ENCODE data around the gene GASK1A.

GASK1A gene

GRCh38 chr3:43087249-43087776 is 108.2 kb downstream of the GASK1A start:
- no peak for DNase-seq (ENCODE audit: low read depth in 2 of 2)

DNA sequence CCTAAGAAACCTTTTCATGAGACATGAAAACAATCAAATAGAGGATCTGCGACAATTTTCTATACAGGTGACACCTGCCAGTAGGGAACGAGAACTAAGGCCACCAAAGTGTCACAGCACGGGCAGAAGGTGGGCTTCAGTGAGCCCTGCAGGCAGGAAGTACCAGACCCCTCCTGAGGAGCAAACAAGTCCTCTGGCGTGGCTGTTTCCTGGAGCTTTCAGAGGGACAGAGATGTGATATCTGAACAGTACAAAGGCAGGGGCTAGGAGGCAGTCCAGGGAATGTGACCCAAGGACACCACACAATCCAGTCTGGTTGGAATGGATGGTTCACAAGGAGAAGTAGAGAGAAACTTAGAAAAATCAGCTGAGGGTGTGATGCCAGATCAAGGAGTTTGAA is 110.0 kb downstream of the GASK1A start:
- no peak for DNase-seq (ENCODE audit: low read depth in 2 of 2)

GRCh38 chr3:43090238-43090637 is 111.1 kb downstream of the GASK1A start:
- no peak for DNase-seq (ENCODE audit: low read depth in 2 of 2)

DNA sequence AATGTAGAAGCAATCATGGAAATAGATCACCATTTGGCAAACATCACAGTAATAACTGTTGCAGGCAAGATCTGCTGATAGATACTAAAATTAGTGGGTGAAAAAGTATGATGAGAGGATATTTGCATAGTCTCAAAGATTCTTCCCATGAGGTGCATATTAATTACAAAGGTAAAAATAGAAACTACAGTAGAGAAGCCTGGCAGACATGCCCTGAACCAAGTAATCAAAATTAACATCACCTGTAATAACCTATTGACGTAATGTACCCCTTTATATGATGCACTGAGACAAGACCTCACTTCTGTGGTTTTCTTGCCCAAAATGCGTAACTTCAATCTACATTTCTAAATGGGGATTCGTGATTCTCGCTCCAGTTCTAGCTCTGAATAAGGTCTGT is 112.4 kb downstream of the GASK1A start:
- no peak for DNase-seq (ENCODE audit: low read depth in 2 of 2)

DNA sequence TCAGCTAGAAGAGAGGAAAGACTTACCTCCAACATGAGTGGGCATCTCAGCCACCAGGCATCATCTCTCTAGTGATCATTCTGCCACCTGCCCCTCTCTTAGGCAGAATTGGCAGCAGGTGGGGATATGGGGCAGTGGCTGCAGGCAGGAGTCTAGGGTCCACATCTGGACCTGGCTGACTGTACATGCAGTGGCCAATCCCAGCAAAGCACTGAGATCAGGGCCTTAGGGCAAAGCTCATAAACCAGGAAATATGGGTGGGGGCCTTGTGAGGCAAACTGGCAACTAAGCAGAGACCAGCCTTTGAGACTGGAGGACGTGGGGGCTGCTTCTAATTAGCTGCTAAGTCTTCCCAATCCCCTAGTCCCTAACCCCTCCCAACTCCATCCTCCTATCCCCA is 113.9 kb downstream of the GASK1A start:
- DNase-seq (ENCODE audit: low read depth in 2 of 2) = no peak

DNA sequence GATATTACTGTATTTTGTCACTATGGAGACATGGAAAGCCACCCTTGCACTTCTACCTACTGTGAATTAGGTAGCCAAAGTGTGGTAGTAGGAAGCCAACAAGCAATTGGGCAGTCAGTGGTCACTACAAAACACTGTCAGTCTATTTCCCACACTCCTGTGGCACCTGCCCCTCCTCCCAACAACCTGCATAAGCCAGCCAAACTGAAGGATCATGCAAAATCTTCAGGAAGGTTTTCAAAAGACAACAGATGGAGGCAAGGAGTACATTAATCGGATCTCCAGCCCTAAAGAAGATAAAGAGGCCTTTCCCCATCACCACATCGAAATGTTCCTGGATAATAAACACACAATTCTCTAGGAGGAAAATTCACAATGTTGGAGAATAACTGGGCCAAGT is 114.9 kb downstream of the GASK1A start:
- no peak for DNase-seq (ENCODE audit: low read depth in 2 of 2)

GRCh38 chr3:43094381-43094780 is 115.3 kb downstream of the GASK1A start:
- DNase-seq (ENCODE audit: low read depth in 2 of 2) = no peak

DNA sequence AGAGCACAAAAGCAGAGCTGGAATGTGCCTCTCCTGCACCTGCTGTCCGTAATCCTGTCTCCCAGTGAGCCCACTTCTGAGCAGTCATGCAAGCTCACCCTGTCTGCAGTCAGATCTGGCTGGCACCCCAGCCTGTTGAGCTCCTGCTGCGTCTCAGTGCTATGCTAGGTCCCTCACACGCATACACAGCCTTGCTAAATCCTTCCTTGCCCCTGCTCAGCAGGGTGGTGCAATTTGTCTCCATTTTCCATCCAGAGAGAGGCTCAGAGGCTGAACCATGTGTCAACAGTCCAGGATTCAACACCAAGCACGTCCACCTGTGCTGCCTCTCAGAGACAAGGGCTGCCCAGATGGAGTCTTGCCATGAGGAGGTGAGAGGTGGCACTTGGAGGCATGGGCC is 115.7 kb downstream of the GASK1A start:
- DNase-seq (ENCODE audit: low read depth in 2 of 2) = no peak

- DNase-seq (ENCODE audit: low read depth in 2 of 2) = no peak
Observed at GRCh38 chr3:43095370-43095769, 116.3 kb downstream of the GASK1A start.

- no peak for DNase-seq (ENCODE audit: low read depth in 2 of 2)
Observed at GRCh38 chr3:43096761-43097160, 117.7 kb downstream of the GASK1A start.

DNA sequence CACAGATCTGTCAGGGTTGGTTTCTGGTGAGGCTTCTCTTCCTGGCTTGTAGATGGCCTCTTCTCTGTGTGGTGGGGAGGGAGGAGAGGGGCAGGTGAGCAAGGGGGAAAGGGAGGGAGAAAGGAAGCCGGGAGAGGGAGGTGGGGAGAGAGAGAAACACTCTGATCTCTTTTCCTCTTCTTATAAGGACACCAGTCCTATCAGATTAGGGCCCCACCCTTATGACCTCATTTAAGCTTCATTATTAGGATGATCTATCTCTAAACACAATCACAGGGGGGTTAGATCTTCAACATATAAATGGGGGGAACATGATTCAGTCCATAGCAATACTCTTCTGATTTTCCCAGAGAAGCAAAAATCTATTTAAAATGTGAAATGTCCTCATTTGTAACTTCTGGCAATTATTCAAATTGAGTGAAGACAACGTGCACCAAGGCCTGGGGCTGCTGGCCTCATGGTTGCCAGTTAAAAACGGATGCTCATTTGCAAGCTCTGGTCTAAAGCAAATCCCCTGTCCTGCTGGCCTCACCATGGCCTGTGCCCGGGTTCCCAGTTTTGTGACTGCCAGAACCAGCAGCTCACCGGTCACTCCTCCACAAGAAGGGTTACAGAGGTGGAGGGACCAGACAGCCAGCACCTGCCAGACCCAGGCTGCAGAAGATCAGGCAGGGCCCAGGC is 118.4 kb downstream of the GASK1A start:
- no peak for DNase-seq (ENCODE audit: low read depth in 2 of 2)

DNA sequence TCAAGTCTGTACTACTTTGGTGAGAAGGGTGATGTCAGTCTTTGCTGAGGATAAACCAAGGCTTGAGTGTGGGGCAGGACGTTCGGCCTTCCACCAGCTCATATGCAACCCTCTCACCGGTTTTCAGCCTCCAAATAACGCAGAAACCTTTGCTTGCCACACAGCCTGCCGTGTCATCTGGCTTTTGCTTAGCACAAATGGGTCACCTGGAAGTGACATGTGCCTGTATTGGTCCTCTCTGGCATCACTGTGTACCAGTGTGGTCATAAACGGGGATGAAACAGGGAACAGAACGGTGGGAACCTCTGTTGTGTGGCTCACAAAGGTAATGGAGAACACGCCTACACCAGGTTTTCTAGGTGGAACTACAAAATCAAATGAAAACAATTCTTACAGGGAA is 119.7 kb downstream of the GASK1A start:
- no peak for DNase-seq (ENCODE audit: low read depth in 2 of 2)

GRCh38 chr3:43102773-43103480 is 123.8 kb downstream of the GASK1A start:
- DNase-seq (ENCODE audit: low read depth in 2 of 2) = no peak

- no peak for DNase-seq (ENCODE audit: low read depth in 2 of 2)
Observed at GRCh38 chr3:43104039-43104438, 124.9 kb downstream of the GASK1A start.

DNA sequence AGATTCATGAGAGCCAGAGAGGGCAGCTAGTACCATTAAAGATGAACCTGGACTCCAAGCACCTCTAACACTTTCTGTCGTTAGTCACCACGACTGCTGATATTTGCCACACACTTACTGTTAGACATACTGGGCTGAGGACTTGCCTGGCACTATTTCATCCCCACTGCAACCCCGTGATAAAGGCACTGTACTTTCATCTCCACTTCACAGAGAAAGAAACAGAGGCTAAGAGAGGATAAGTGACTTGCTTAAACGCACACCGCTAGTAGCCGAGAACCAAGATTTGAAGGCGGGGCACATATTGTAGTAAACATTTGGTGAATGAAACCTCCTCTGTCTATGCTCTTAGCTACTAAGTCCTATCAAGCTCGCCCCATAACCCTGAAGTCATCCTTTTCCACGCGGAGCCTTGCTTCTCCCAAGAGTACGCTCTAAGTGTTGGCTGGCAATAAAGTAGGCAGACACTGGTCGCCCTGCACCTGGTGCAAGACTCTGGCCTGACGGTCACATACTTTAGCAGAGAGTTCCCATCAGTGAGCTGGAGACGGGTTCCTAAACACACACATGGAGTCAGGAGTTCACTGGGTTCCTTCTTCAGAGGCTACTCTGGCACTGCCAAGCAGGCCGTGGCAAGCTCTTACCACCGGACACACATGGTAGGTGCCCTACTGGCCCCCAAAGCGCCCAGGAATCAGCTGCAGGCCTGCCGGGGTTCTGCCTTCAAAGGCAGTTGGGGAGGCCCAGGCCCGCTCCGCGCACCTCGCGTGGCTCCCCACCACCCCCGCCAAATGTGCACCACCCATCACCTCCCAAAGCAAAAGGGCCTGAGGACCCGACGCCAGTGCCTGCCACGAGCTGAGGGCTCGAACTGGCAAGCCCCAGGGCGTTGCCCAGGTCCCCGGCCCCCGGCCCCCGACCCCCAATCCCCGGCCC is 125.8 kb downstream of the GASK1A start:
- no peak for DNase-seq (ENCODE audit: low read depth in 2 of 2)

DNA sequence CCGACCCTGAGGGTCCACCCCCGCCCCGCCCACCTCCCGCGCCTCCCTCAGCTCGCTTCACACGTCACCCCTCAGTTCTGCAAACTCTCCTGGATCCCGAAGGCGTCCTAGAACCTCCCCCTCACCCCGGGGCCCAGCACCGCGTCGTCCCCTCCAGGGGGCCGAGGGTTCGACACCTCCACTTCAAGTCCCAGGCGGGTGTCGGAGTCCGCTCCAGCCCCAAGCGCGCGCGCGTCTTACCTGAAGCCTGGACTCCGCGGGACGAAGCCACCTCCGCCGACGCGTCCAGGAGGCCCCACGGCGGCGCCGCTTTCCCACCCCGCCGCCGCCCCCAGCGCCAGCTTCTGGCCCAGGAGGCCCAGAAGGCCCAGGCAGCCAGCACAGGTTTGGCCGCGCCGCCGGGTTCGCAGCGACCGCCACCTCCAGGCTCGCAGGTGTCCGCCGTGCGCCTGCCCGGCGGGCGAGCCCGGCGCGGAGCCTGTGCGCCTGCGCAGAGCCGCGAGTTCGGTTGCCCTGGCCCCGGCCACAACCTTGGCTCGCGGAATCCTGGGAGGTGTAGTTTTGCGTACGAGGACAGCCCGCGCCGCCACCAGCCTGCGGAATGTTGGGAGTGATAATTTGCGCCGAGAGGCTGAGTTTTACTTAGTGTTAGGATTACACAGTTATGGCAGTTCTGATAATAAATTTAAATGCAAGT is 126.6 kb downstream of the GASK1A start, which contains the start of gene POMGNT2:
POMGNT2 (minus strand) TSS at position 484 of the 697 bp plus-strand sequence. CDS start 24,648 bp downstream, outside the sequence.
- peak; percentile 65 to 68 for DNase-seq (ENCODE audit: low read depth in 2 of 2)

DNA sequence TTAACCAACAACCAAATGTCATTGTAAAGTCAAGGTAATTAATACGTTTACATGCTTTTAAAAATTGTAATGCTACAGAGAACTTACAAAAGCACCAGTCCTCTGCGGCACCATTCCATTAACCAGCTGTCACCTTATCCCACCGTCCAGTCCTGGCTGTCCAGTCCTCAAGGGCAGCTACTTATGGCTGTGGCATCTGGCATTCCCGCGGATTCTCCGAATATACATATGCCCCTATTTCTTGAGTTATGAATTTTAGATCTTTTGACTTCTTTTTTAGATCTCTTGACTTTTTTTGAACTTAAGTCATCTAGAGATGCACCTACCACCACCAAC is 127.2 kb downstream of the GASK1A start:
- no peak for DNase-seq (ENCODE audit: low read depth in 2 of 2)

All from stimulated activated CD4-positive, alpha-beta T cell treated with anti-CD3 and anti-CD28 coated beads, Interleukin-1b, Interleukin-23, amount 100 ng/mL, for 1 hour (primary cell).